HepG2 (cell line): ENCODE measurements around the gene ATAD3C. TPM values are rescaled to one million over a fixed set of nuclear protein-coding genes. Genes with fewer than 3 reads are reported as not detected.

ENCODE experiments used
- ARID4A ChIP-seq: sonication (generic); formaldehyde crosslinking; IDR thresholded peaks from 2 replicates; pipeline ENCODE4 v1.5.0; 2020; ENCODE audit warnings: mild to moderate bottlenecking, missing genetic modification reagents, borderline replicate concordance
- ATRX ChIP-seq: sonication (generic); formaldehyde crosslinking; IDR thresholded peaks from 2 replicates; pipeline ENCODE4 v1.4.0; 2020; ENCODE audit warnings: missing genetic modification reagents, borderline replicate concordance
- CHD4 ChIP-seq: fragments of 200-600 bp; sonication (generic); IDR thresholded peaks from 2 replicates; pipeline ENCODE4 v1.7.0; 2017; ENCODE audit warnings: mild to moderate bottlenecking, low read length, borderline replicate concordance
- DRAP1 ChIP-seq: IDR thresholded peaks from 2 replicates; pipeline ENCODE4 v1.6.1; 2016; ENCODE audit warnings: missing genetic modification reagents, missing compliant biosample characterization
- FOSL1 ChIP-seq: sonication (generic); formaldehyde crosslinking; IDR thresholded peaks from 2 replicates; pipeline ENCODE4 v1.9.0; 2021; ENCODE audit warnings: missing genetic modification reagents, borderline replicate concordance
- GMEB2 ChIP-seq: IDR thresholded peaks from 2 replicates; pipeline ENCODE4 v1.6.1; 2016; ENCODE audit warnings: missing biosample characterization, missing genetic modification reagents, low read depth
- HDAC2 ChIP-seq: sonication (generic); formaldehyde crosslinking; IDR thresholded peaks from 2 replicates; pipeline ENCODE4 v1.4.0; 2020; ENCODE audit warnings: missing genetic modification reagents
- JDP2 ChIP-seq: sonication (generic); formaldehyde crosslinking; IDR thresholded peaks from 2 replicates; pipeline ENCODE4 v1.8.1; 2022; ENCODE audit warnings: missing genetic modification reagents, borderline replicate concordance
- LRRFIP1 ChIP-seq: sonication (generic); formaldehyde crosslinking; conservative IDR thresholded peaks from 2 replicates; pipeline ENCODE4 v1.4.0; 2020; ENCODE audit warnings: missing genetic modification reagents
- MIER2 ChIP-seq: IDR thresholded peaks from 2 replicates; pipeline ENCODE4 v1.6.1; 2016; ENCODE audit warnings: missing biosample characterization, missing genetic modification reagents
- MYNN ChIP-seq: sonication (generic); formaldehyde crosslinking; IDR thresholded peaks from 2 replicates; pipeline ENCODE4 v1.4.0; 2020; ENCODE audit warnings: mild to moderate bottlenecking, low read depth, missing genetic modification reagents
- PCBP2 ChIP-seq: fragments of 200-400 bp; formaldehyde crosslinking; optimal IDR thresholded peaks from 2 replicates; pipeline ENCODE3; 2018; ENCODE audit warnings: low read length, low read depth; ENCODE audit not compliant: poor library complexity, severe bottlenecking
- POLR2G ChIP-seq: fragments of 200-400 bp; formaldehyde crosslinking; IDR thresholded peaks from 2 replicates; pipeline ENCODE4 v1.6.1; 2018; ENCODE audit warnings: mild to moderate bottlenecking, low read depth, low read length, moderate library complexity
- PTBP1 ChIP-seq: fragments of 200-400 bp; formaldehyde crosslinking; IDR thresholded peaks from 2 replicates; pipeline ENCODE4 v1.6.1; 2018; ENCODE audit warnings: low read length, low read depth; ENCODE audit not compliant: poor library complexity, severe bottlenecking
- RBFOX2 ChIP-seq: fragments of 200-400 bp; formaldehyde crosslinking; IDR thresholded peaks from 2 replicates; pipeline ENCODE4 v1.6.1; 2017; ENCODE audit warnings: low read depth, mild to moderate bottlenecking, low read length
- TBL1XR1 ChIP-seq: fragments of 150-350 bp; IDR thresholded peaks from 2 replicates; pipeline ENCODE4 v1.6.1; 2014; ENCODE audit warnings: borderline replicate concordance, low read length; ENCODE audit not compliant: partially characterized antibody
- ZNF17 ChIP-seq: sonication (generic); formaldehyde crosslinking; IDR thresholded peaks from 2 replicates; pipeline ENCODE4 v1.5.0; 2020; ENCODE audit warnings: mild to moderate bottlenecking, missing genetic modification reagents
- ZNF225 ChIP-seq: sonication (generic); formaldehyde crosslinking; IDR thresholded peaks from 2 replicates; pipeline ENCODE4 v1.4.0; 2020; ENCODE audit warnings: mild to moderate bottlenecking, missing genetic modification reagents
- ZNF354B ChIP-seq: sonication (generic); formaldehyde crosslinking; IDR thresholded peaks from 2 replicates; pipeline ENCODE4 v1.8.0; 2022; ENCODE audit warnings: mild to moderate bottlenecking, missing genetic modification reagents
- ZNF572 ChIP-seq: sonication (generic); formaldehyde crosslinking; IDR thresholded peaks from 2 replicates; pipeline ENCODE4 v1.5.1; 2020; ENCODE audit warnings: mild to moderate bottlenecking, missing genetic modification reagents
- ZNF607 ChIP-seq: sonication (generic); formaldehyde crosslinking; IDR thresholded peaks from 2 replicates; pipeline ENCODE4 v1.5.1; 2020; ENCODE audit warnings: missing genetic modification reagents, mild to moderate bottlenecking, borderline replicate concordance
- polyA plus RNA-seq, 8 experiments: library from polyadenylated mRNA; depleted of rRNA in 3 of 8; stranded (reverse) in 7 of 8; unstranded in 1 of 8; fragments of >200 nt; fragmentation: Illumina TruSeq in 4 of 8; extraction: Trizol in 4 of 8; gene quantifications; 2 replicates each; pipeline versions ENCODE4 v1.2.1 to v1.2.3, GENCODE V29; 2011 to 2016; ENCODE audit warnings: low read depth in 4 of 8, missing spikeins in 1 of 8, mixed read lengths in 1 of 8; ENCODE audit not compliant: insufficient read depth in 1 of 8
- total RNA-seq, 5 experiments: library from RNA; depleted of rRNA; stranded (reverse); fragments of >200 nt; fragmentation: Illumina TruSeq; extraction: Trizol; gene quantifications; 2 replicates each; pipeline ENCODE4 v1.2.3, GENCODE V29; 2016; ENCODE audit warnings: low read depth in 1 of 5

Gene ATAD3C
- total and polyA plus RNA-seq, 2 of the 13 experiments (the other 11 are each of a cell fraction or from before 2014, with no cell fraction given): 2.4 to 3.2 TPM

GRCh38 chr1:1511533-1512285 lies 62.2 kb downstream of the ATAD3C start, which contains the start of gene ATAD3A (continued):
- peak; percentile 78 for TF ChIP-seq DRAP1 (CRISPR knock-in tag)
- TF ChIP-seq FOSL1: no peak
- no peak for TF ChIP-seq ATRX (CRISPR knock-in tag)
- TF ChIP-seq ARID4A (CRISPR knock-in tag): peak; percentile 99
- no peak for TF ChIP-seq PCBP2
- no peak for TF ChIP-seq ZNF354B (CRISPR knock-in tag)
- no peak for TF ChIP-seq JDP2 (CRISPR knock-in tag)
- peak; percentile 67; the same call in 1 of the 2 replicates for TF ChIP-seq GMEB2
- TF ChIP-seq LRRFIP1: no peak
- TF ChIP-seq CHD4: no peak
- peak; percentile 87 for TF ChIP-seq RBFOX2
- peak; percentile 51; the same call in 1 of the 2 replicates for TF ChIP-seq ZNF225
- no peak; the same call in 1 of the 2 replicates for TF ChIP-seq POLR2G
- peak; percentile 84 for TF ChIP-seq HDAC2
- TF ChIP-seq ZNF572 (CRISPR knock-in tag): 0 out of 2 replicates have a peak, but pooled peaks have one; percentile 60
- no peak; the same call in 1 of the 2 replicates for TF ChIP-seq ZNF607 (CRISPR knock-in tag)
- no peak for TF ChIP-seq MIER2 (CRISPR knock-in tag)
- peak; percentile 84; the same call in 1 of the 2 replicates for TF ChIP-seq MYNN (CRISPR knock-in tag)
- TF ChIP-seq ZNF17: no peak
- TF ChIP-seq PTBP1: peak; percentile 31
- TF ChIP-seq TBL1XR1: peak; percentile 48
